ENCODE data around the gene ZGLP1. TPM values are rescaled to one million over a fixed set of nuclear protein-coding genes. Genes with fewer than 3 reads are reported as not detected.

ZGLP1 gene
- total RNA-seq, 1 donor from 2014 or later = 1.3 TPM

DNA sequence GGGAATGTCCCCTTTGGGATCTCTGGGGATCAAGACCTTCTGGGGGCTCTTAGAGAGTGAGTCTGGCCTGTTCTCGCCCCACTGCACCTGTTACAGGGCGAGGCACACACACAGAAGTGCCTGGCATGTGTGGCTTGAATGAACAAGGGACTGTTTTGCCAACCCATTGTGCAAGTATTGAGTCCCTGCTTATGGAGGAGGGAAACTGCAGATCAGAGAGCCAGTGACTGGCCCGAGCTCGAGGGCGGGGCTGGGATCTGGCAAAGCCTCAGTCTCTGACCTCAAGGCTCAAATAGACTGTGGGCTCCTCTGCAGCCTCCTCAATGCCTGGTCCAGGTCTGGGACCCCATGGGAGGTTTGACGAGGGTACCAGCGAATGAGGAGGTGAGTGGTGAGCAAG, 18.2 kb upstream of the ZGLP1 start:
- no peak for DNase-seq

DNA sequence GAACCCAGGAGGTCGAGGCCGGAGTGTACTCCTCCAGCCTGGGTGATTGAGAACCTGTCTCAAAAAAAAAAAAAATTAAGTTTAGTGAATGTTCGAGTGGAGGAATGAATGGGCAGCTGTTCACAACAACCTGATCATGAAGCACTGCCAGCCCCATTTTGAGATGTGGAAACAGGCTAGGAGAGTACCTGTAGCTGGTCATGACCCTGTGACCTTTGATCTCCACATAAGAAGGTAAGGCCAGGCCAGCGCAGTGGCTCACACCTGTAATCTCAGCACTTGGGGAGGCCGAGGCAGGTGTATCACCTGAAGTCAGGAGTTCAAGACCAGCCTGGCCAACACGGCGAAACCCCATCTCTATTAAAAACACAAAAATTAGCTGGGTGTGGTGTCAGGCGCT, 16.1 kb upstream of the ZGLP1 start:
- DNase-seq = no peak

DNA sequence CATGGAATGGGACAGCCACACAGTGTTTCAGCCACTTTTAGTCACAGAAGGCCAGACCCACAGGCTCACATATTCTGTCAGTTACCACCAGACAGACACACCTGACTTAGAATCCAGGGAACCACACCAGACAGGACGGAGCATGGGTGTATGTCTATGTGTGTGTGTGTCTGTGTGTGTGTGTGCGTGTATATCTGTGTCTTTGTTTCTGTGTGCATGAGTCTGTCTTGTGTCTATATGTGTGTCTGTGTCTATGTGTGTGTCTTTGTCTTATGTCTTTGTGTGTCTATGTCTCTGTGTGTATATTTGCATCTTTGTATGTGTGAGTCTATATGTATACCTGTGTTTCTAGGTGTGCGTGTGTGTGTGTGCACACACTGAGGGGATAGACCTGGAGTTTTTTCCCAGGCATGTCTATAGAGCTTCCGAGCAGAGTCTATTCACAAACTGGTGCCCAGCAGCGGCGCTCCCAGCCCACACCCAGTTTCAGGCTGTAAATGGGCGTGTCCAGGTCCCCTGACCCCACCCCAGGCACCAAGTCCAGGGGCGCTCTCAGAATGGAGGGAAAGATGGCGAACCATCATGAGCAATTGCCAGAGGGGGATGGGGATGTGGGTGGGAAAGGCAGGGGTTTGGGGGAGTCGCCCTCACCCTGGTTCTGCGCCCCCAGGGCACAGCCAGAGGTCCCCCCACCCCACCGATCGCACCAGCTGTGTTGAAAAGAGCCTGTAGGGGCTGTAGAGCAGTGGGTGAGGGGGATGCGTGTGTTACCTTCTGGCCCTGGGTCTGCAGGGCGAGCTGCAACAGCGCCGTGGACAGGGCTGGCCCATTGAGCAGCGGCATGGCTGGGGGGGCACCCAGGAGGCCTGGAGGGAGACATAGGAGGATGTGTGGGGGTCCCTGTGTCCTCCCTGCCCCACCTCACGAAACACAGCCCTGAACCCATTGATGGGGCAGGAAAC, 12.5 kb upstream of the ZGLP1 start:
- no peak for DNase-seq

DNA sequence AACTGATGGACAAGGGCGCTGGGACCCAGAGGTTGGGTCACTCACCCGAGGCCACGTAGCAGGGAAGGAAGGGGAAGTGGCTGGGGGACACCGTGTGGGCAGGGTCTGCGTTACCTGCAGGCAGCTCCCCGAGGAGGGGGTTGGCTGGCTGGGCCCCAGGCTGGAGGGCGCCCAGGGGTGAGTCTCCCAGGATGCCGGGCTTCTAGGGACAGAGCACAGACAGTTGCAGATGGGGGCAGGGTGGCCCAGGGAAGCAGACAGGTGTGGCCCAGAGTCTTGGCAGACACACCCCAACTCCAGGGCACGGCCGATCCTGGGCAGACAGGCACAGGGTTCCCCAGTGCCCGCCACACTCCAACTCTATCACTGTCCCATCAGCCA, 11.8 kb upstream of the ZGLP1 start:
- no peak for DNase-seq

DNA sequence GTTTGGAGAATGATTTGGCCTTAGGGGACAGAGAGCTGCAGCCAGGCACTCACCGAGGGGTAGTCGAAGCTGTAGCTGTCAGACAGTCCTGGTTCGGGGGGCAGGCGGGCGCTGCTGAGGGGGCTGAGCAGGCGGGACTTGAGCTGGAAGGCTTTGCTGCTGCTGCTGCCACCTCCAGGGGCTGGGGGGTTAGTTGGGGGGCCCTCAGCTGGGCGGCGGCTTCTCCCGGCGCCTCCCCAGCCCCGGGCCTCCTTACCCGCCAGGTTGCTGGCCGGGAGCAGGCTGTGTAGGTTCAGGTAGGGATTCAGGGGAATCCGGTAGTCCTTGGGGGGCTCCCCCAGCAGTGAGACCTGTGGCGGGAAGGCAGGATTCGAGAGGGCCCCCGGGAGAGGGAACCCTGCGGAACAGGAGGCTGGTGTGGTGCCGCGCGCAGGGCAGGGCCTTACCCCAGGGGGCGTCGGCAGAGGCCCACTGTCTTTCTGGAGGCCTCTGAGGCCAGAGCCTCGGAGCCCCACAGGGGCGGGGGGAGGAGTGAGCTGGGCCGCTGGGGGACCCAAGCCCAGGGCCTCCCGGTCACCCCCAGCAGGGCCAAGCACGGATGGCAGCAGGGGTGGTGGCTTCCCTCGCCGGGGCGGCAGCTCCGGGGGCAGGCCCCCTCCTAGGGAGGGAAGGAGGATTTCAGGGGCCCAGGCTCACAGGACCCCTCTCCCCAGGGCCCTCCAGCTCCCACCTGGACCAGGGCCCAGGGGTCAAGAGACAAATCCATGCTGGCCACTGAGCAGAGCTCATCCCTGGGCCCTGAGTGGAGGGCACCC, 11.2 kb upstream of the ZGLP1 start:
- no peak for DNase-seq

DNA sequence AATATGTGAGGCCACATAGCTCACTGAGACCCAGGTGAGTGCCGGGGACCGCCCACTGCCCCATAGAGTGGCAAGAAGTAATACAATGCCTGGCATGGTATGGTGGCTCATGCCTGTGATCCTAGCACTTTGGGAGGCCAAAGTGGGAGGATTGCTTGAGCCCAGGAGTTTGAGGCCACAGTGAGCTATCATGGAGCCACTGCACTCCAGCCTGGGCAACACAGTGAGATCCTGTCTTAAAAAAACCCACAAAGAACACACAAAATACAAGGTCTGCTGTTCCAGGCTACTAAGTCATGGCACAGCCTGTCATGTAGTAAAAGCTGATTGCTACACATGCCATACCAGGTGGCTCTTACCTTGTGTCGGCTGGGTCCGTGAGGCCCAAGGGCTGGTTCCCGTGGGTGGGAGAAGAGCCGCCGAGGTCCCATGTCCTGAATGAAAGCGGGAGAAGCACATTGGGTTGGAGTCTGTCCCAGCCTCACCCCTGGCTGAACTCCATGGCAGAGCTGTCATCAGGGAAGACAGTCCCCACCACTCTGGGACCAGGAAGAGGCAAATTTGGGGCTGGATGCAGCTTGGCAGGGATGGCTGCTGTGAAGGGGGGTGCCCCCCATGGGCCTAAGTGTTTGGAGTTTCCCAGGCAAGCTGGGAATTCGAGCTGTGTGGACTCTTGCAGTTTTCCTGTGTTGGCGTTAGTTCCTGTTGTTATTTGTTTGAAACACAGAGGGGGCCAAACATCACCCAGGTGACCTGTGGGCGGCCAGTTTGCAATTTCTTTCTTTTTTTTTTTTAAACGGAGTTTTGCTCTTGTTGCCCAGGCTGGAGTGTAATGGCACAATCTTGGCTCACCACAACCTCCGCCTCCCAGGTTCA, 9.4 kb upstream of the ZGLP1 start:
- DNase-seq = no peak

DNA sequence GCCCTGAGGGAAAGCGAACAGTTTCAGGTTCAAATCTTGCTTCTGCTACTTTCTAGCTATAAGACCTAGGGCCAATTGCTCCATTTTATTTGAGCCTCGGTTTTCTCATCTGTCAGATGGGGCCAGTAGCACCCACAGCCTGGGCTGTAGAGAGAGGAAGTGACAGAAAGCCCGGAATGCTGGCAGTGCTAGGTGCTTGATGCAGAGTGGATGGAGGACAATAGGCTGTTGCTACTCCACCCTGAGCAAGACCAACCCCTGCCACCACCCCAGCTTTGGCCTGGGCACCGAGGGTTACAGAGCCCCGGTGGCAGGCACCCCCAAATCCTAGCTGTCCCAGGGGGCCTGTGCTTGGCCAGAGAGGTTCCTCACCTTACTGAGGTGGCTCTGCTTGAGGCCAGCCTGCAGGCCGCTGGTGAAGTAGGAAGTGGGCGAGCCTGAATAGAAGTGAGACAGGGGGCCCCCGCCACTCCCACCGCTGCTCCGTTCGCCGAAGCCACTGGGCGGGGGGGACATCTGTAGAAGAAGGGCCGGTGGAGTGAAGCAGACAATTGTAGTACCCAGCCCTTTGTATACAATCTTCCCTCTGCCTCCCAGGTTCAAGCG, 8.3 kb upstream of the ZGLP1 start:
- DNase-seq = no peak

DNA sequence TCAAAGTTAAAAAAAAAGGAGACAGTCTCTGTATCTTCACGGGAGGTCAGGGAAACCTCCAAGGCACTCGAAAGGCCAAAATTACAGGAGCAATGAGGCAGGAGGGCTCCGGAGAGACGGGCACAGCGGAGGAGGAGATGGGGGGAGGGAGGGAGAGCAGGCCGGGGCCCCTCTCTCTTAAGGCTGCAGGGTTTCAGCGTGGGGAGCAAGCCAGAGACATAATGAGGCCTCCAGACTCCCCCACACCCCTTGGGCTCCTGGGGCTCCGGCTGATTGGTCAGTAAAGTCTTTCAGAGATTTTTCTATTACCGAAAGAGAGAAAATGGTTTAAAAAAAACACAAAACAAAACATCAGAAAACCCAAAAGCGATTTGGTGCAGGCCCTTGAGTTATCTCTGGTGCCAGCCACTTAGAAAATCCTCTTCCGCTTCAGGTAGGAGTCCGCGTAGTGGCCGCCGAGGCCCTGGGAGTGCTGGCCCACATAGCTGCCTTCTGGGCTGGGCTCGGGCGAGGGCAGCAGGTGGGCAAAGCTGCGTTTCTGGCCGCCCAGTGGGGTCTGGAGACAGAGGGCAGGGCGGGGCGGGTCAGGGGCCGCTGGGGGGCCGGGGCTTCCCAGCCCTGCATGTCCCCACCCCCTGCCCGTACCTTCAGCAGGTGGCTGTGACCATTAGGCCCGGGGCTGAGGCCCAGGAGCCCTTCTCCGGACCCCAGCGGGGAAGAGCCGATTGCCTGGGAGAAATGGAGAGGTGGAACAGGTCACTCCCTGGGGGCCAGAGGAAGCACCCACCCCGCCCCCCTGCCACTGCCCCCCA, 7.6 kb upstream of the ZGLP1 start:
- no peak for DNase-seq

DNA sequence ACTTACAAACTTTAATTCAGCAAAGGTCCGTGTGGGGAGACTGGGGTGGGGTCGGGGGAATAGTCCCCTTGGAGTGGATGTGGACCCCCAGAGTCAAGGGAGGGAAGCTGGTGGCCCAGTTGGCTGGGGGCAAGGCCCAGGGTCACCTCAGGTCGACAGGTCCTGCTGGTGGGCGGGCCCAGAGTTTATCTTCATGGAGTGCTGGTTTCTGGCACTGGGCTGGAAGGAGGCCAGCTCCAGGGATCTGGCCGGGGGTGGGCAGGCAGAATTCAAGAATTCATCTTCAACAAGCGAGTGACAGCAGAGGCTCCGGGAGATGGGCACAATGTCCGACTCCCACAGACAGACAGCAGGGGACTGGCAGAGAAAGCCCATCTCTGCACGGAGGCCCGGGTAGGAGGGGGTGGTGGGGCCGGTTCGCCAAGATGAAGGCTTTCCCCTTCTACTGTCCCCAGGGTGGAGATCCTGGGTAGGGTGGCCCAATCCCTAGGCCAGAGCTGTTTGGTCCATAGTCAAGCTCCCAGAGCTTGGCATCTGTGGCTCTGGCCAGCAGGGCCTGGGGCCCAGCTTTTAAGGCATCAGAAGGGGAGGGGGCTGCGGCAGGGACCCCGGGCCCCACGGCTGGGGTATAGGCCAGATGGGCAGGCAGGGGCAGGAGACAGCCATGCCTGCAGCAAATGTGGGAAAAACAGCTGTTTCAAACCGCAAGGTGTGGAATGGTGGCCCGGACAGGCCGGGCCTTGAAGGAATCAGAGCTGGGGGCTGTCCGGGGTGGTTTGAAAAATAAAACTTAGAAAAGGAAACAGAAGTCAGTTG, 6.8 kb upstream of the ZGLP1 start:
- DNase-seq = no peak

DNA sequence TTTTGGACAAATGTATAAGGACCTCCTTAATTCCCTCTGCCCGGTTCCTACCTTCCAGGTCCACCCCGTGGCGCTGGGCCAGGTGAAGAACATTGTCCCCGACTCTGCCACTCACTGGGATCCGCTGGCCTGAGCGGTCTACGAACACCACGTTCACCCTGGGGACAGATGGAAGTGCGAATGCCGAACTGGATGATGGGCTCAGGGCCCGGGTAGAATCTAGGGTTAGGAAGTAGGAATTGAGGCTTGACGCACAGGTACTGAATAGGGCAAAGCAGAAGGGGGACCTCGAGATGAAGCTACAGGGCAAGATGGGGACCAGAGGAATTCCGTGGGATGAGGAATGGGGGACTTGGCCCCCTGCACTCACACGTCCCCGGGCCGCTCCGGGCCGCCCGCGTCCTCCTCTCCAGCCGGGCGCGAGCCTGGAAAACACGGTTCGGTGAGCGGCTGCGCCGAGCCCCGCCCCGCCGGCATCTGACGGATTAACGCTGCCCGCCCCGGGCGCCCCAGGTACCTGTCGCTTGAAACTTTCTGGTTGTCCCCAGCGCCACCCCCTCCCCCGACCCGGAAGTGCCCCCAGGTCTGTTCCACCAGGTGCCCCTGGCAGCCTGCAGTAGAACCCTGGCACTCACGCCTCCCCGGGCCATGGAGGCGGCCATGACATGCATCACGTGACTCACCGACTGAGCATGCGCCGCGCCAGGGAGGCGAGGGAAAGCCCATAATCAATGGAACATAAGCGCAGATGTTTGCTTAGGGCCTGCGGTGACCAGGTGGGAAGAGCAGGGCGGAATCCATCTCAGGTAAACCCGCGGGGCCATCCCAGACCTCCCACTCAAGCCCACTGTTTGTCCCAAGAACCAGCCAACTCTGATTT, 6.0 kb upstream of the ZGLP1 start, which contains the start of gene FDX2:
TSS of gene FDX2 (minus strand) at position 681 of the 880 bp plus-strand sequence. CDS start at position 662, 19 bp downstream.
- DNase-seq = peak; percentile 53

DNA sequence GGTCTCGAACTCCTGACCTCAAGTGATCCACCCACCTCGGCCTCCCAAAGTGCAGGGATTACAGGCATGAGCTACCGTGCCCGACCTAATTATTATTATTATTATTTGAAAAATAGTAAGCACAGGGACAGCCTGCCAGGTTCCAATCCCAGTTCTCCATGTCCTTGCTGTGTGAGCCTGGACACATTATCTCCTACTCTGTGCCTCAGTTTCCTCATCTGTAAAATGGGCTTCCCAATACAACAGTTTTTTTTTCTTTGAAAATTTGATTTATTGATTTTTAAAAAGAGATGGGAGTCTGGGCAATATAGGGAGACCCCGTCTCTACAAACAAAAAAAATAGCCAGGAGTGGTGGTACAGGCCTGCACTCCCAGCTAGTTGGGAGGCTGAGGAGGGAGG, 3.3 kb downstream of the ZGLP1 start:
- no peak for DNase-seq

DNA sequence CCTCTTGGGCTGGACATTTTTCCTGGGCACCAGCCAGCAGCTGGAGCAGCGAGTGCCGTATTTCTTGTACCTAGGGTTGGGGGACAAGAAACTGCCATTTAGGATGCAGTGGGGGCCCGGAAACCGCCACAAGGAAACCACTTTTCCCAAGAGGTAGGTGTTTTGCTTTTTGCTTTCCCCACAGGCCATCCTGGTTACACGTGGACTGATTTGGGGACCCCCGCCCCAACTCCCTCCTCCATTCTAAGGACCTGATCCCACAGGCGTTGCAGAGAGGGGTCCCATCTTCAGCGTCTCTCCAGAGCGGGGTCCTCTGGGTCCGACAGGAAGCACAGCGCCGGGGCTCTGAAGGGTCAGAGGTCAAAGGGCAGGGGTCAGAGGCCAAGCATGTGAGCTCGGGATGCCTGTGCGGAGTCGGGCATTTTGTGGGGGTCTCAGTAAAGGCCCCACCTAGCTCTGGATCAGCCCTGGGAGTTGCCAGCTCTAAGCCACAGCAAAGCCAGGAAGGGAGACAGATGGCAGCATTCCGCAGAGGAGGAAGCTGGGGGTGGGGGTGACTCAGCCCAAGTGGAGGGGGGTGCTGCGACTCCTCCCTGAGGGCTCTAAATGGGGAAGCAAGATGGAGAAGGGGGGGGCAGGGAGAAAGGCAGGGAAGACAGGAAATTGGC, 4.3 kb downstream of the ZGLP1 start:
- DNase-seq = no peak

DNA sequence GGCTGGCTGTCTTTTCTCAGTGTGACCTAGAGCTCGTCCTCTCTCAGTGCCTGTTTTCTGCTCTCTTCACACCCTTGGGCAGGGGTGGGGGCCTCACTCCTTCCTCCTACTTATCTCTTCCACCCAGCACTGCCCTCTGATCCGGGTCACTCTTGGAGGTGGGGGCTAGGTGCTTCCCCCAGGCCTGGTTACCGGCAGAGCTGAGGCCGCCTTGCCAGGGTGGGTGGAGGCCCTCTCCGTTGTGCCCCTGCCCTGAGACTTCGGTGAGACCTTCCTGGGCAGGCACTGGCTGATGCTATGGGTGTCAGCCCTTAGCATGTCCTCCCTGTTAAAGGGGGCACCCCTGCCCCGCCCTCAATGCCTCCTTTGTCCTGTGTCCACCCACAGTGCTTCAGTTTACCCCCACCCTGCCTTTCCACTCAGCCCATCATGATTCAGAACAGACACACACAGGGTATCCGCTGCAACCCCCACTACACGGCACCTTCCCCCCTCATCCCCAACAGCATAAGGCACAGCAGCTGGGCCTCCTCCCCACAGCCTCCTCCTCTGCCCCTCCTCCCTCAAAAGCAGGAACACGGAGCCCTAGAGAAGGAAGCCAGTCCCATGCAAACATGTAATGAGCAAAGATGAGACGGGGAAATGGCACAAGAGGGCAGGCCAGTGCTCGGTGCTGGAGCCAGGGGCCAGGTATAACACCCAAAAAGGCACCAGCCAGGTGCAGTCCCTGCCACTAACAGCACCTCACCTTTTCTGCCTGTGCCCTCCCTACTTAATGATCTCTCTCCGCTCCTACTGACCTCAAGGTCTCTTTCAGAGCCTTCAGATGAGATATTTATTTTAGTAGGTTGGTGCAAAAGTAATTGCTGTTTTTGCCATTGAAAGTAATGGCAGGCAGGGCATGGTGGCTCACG, 9.8 kb downstream of the ZGLP1 start:
- no peak for DNase-seq

DNA sequence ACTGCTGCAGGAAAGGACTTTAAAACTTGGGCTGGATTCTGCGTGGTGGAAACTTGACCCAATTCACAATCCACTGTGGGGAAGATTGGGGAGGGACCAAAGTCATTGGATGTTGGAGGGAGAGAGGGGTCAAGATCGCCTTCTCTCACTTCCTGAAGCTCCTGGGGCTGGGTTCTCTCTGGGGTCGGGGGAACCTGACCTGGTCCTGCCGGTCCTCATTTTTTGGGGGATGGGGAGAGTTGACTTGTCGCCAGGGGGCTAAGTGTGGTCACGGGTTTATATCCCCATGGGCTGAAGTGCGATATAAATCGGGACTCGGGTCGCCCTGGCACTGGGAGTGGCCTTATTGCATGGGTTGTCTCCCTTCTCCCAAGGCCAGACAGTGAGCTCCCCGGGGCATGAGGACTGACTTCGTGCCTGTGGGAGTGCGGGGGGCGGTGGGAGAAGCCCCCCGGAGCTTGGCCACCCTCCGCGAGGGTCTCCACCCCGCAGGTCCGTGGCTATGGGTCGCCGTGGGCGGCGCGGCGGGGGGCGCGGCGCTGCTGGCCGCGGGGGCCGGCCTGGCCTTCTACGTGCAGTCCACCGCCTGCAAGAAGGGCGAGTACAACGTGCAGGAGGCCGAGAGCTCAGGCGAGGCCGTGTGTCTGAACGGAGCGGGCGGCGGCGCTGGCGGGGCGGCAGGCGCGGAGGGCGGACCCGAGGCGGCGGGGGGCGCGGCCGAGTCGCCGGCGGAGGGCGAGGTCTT, 13.6 kb downstream of the ZGLP1 start:
- DNase-seq = no peak

DNA sequence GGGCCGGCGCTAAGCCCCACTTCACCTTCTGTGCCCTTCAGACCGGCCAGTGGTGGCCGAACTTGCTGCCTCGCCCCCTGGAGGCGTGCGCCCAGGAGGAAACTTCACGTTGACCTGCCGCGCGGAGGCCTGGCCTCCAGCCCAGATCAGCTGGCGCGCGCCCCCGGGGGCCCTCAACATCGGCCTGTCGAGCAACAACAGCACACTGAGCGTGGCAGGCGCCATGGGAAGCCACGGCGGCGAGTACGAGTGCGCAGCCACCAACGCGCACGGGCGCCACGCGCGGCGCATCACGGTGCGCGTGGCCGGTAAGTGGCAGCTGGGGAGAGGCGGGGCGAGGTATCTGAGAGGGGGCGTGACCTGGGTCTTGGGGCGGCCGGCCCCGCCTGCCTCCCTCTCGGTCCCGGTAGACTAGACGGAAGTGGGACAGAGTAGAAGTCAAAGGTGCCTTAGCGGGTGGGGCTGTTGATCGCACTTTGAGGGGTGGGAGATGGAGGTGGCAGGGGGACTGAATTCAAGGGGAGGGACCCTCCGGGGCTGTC, 14.2 kb downstream of the ZGLP1 start:
- DNase-seq = no peak

DNA sequence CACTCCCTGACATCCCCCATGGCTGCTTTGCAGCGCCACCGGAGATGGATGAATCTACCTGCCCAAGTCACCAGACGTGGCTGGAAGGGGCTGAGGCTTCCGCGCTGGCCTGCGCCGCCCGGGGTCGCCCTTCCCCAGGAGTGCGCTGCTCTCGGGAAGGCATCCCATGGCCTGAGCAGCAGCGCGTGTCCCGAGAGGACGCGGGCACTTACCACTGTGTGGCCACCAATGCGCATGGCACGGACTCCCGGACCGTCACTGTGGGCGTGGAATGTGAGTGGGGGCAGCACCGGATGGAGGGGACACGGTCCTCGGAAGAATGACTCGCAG, 15.3 kb downstream of the ZGLP1 start:
- no peak for DNase-seq

Data from skin of body (tissue), 2 donors.